NT2/D1 (cell line): Measurements from ENCODE around the gene S100A16.

Source experiments
- DNase-seq: peaks from one replicate; pipeline ENCODE4 v3.0.0-alpha.2; 2011; ENCODE audit warnings: low read depth, low spot score
- H3K27me3 ChIP-seq: 2 replicates; pipeline ENCODE4 v1.6.0; 2011; ENCODE audit warnings: mild to moderate bottlenecking; ENCODE audit not compliant: insufficient read length, insufficient read depth
- H3K36me3 ChIP-seq: 2 replicates; pipeline ENCODE4 v1.6.1; 2011; ENCODE audit warnings: mild to moderate bottlenecking, low read length, mixed read lengths; ENCODE audit not compliant: insufficient read depth, insufficient read length
- H3K4me1 ChIP-seq: 2 replicates; pipeline ENCODE4 v1.5.1; 2011; ENCODE audit not compliant: insufficient read depth, insufficient read length
- H3K4me3 ChIP-seq: 2 replicates; pipeline ENCODE4 v1.5.1; 2011; ENCODE audit warnings: low read depth; ENCODE audit not compliant: insufficient read length
- H3K9ac ChIP-seq: 2 replicates; pipeline ENCODE4 v1.6.0; 2011; ENCODE audit warnings: low read depth; ENCODE audit not compliant: insufficient read length
- H3K9me3 ChIP-seq: 2 replicates; pipeline ENCODE4 v1.5.1; 2011; ENCODE audit warnings: mild to moderate bottlenecking, low read length; ENCODE audit not compliant: insufficient read depth
- SUZ12 ChIP-seq: IDR thresholded peaks from 2 replicates; pipeline ENCODE4 v1.6.1; 2011; ENCODE audit not compliant: insufficient read length, insufficient read depth; ENCODE audit errors: extremely low read depth
- YY1 ChIP-seq: IDR thresholded peaks from 2 replicates; pipeline ENCODE4 v1.6.1; 2011; ENCODE audit not compliant: insufficient read length, insufficient read depth
- ZNF274 ChIP-seq: IDR thresholded peaks from 2 replicates; pipeline ENCODE4 v1.6.1; 2011; ENCODE audit warnings: mild to moderate bottlenecking, low read depth, low read length

S100A16 gene

DNA sequence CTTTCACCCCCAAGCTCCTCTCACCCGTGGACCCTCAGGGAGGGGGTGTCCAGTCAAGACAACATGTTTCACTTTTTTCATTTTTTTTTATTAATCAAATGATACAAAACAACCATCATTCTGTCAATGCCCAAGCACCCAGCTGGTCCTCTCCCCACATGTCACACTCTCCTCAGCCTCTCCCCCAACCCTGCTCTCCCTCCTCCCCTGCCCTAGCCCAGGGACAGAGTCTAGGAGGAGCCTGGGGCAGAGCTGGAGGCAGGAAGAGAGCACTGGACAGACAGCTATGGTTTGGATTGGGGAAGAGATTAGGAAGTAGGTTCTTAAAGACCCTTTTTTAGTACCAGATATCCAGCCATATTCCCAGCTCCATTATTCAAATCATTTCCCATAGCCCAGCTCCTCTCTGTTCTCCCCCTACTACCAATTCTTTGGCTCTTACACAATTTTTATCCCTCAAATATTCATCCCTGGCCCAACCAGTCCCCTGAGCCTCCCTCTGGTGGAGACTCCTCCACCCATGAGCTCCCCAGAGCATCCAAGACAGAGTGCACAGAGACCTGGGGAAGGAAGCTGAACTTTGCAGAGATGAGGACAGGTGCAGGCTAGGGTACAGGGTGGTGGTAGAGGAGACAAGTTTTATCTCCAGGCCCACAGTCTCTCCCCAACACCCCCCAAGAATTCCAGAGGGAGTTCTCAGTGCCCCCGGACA lies 1.4 kb upstream of the S100A16 start:
- TF ChIP-seq ZNF274, result no peak
- no peak for TF ChIP-seq YY1
- TF ChIP-seq SUZ12, result no peak
- Histone ChIP-seq H3K9ac (no peak overlapping the region), H3K4me3 (no peak overlapping the region), H3K9me3 (no peaks in the 10 kb centered on the region), H3K27me3 (peaks cover 3% of the 10 kb centered on the region), H3K36me3 (peaks cover 19% of the 10 kb centered on the region), H3K4me1 (peaks cover 48% of the 10 kb centered on the region)
- DNase-seq, result no peak

DNA sequence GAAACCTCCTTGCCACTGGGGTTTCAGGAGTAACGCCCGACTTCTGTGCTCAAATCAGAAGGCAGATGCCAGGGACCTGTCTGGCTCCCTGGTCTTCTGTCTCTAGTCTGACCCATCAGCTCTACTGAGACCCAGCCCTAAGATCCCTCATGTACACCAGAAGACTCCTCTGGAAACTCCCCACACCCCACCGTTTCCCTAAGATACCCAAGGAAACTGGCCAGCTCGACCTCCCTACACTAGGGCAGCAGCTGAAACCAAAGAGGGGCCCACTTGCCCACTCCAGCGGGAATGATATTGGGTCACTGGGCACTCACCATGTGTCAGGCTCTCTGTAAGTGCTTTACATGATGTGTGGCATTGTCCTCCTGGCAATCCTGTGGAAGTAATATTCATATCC lies 469 bp upstream of the S100A16 start:
- Histone ChIP-seq H3K36me3 (peaks cover 10% of the 10 kb centered on the region), H3K4me1 (peaks cover 55% of the 10 kb centered on the region), H3K27me3 (peaks cover 3% of the 10 kb centered on the region), H3K9me3 (no peaks in the 10 kb centered on the region), H3K4me3 (no peak overlapping the region), H3K9ac (peak overlapping the region; percentile 39)
- no peak for DNase-seq
- no peak for TF ChIP-seq ZNF274
- TF ChIP-seq SUZ12, result no peak
- no peak for TF ChIP-seq YY1

GRCh38 chr1:153612111-153612754 lies 704 bp downstream of the S100A16 start:
- TF ChIP-seq ZNF274 (no peak), YY1 (no peak), SUZ12 (no peak)
- peaks cover 62% of the 10 kb centered on the region for H3K4me1 ChIP-seq
- H3K36me3 ChIP-seq, result peaks cover 9% of the 10 kb centered on the region
- no peak for DNase-seq
- H3K4me3 ChIP-seq, result peak overlapping the region; percentile 63
- peaks cover 3% of the 10 kb centered on the region for H3K27me3 ChIP-seq
- peak overlapping the region; percentile 86 for H3K9ac ChIP-seq
- no peaks in the 10 kb centered on the region for H3K9me3 ChIP-seq

DNA sequence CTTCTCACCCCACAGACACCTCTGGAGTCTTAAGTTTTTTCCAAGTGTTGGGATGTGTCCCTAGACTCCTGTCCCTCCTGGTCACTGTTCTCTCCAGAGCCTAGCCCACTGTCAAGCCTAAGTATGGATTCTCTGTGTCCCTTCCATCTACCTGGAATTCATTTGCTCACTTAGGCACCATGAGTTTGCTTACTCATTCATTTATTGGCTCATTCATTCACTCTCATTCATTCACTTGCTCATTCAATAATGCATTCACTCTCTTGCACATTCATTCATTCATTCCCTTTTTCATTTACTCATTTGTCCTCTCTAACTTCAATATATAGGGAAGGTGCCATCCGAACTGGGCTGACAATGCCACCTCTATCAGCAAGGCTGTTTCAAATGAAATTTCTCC lies 1.6 kb downstream of the S100A16 start:
- Histone ChIP-seq H3K27me3 (peaks cover 3% of the 10 kb centered on the region), H3K4me3 (no peak overlapping the region), H3K4me1 (peaks cover 58% of the 10 kb centered on the region), H3K9me3 (no peaks in the 10 kb centered on the region), H3K9ac (no peak overlapping the region), H3K36me3 (peaks cover 18% of the 10 kb centered on the region)
- TF ChIP-seq ZNF274 (no peak), YY1 (no peak), SUZ12 (no peak)
- no peak for DNase-seq

DNA sequence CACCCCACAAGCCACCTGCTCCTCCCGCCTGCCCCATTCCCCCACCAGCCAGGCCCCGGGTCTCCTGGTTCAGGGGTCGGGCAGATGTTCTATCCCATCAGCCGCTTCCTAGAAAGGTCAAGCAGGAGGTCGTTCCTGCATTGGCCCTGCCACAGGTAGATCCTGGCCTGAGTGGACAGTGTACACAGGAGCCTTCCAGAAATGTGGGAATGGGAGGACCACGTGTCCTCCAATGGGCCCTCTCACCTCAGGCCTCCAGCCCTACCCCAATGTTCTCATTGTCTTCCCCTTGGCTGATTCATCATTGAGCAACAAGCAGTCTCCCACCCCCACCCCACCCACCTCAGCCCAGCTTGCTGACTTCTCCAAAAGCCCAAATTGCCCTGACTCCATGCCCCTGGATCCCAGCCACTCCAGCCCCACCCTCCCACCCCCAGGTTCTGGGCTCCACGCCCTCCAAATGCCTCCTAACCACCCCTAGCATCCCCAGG lies 2.1 kb downstream of the S100A16 start:
- peaks cover 55% of the 10 kb centered on the region for H3K4me1 ChIP-seq
- DNase-seq, result no peak
- no peak overlapping the region for H3K4me3 ChIP-seq
- no peaks in the 10 kb centered on the region for H3K9me3 ChIP-seq
- TF ChIP-seq SUZ12 (no peak), YY1 (no peak), ZNF274 (no peak)
- peaks cover 3% of the 10 kb centered on the region for H3K27me3 ChIP-seq
- H3K9ac ChIP-seq, result no peak overlapping the region
- peaks cover 23% of the 10 kb centered on the region for H3K36me3 ChIP-seq

DNA sequence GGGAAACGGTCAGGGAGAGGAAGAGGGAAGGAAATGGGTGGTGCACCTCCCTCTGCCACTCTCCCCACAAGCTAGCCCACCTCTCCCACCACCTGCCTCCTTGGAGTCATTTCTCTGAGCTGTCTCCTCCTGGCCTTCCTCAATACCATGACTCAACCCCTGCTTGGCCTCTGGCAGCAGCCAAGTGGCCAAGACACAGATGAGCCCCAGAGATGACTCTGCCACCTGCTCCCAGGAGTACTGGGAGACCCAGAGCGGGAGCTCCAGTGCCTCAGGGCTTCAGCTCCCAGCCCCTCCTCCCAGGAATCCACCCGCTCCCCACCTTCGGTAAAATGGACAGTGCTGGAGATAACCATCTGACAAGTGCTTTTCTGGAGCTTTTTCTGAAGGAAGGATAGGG lies 2.6 kb downstream of the S100A16 start:
- H3K9me3 ChIP-seq, result no peaks in the 10 kb centered on the region
- DNase-seq, result no peak
- H3K4me1 ChIP-seq, result peaks cover 51% of the 10 kb centered on the region
- TF ChIP-seq ZNF274 (no peak), YY1 (no peak), SUZ12 (no peak)
- H3K9ac ChIP-seq, result no peak overlapping the region
- H3K4me3 ChIP-seq, result no peak overlapping the region
- peaks cover 26% of the 10 kb centered on the region for H3K36me3 ChIP-seq
- H3K27me3 ChIP-seq, result peaks cover 3% of the 10 kb centered on the region

GRCh38 chr1:153609585-153609907 lies 3.4 kb downstream of the S100A16 start:
- H3K4me3 ChIP-seq, result peak overlapping the region; percentile 19
- H3K36me3 ChIP-seq, result peaks cover 28% of the 10 kb centered on the region
- H3K27me3 ChIP-seq, result peaks cover 3% of the 10 kb centered on the region
- H3K9me3 ChIP-seq, result no peaks in the 10 kb centered on the region
- H3K9ac ChIP-seq, result peak overlapping the region; percentile 13
- TF ChIP-seq SUZ12 (no peak), ZNF274 (no peak), YY1 (no peak)
- DNase-seq, result no peak
- peaks cover 47% of the 10 kb centered on the region for H3K4me1 ChIP-seq
